Smooth muscle cell of the brain vasculature (primary cell): ENCODE results near the gene MEF2B.
"Not testable (repeated sequence)": the region's sequence is repeated elsewhere in the genome, so short reads cannot be mapped to it uniquely, and the experiment has no call there.

Experiments
- DNase-seq: peaks from one replicate; pipeline ENCODE4 v3.0.0-alpha.2; 2012; ENCODE audit warnings: low read depth, low spot score

The MEF2B gene

GRCh38 chr19:19155495-19156219 lies 14.4 kb downstream of the MEF2B start:
- no peak for DNase-seq

GRCh38 chr19:19154768-19155494 lies 15.1 kb downstream of the MEF2B start:
- DNase-seq = no peak

- no peak for DNase-seq
These were observed 17.2 kb downstream of the MEF2B start for GRCh38 chr19:19152668-19153384.

- DNase-seq = no peak
These were observed 18.6 kb downstream of the MEF2B start for GRCh38 chr19:19151418-19151817.

- DNase-seq = no peak
These were observed 20.6 kb downstream of the MEF2B start for GRCh38 chr19:19149435-19149834.

- not testable (repeated sequence) for DNase-seq
These were observed 21.6 kb downstream of the MEF2B start for GRCh38 chr19:19148504-19148903.

- no peak for DNase-seq
These were observed 22.7 kb downstream of the MEF2B start for GRCh38 chr19:19147344-19147743.

- DNase-seq = no peak
These were observed 23.2 kb downstream of the MEF2B start for GRCh38 chr19:19146865-19147264.

- peak; percentile 18 for DNase-seq
These were observed 24.1 kb downstream of the MEF2B start for GRCh38 chr19:19145684-19146608.

GRCh38 chr19:19145281-19145680 lies 24.8 kb downstream of the MEF2B start:
- DNase-seq = no peak

GRCh38 chr19:19142347-19142746 lies 27.7 kb downstream of the MEF2B start:
- DNase-seq = no peak

GRCh38 chr19:19140476-19140875 lies 29.6 kb downstream of the MEF2B start:
- no peak for DNase-seq

- no peak for DNase-seq
These were observed 30.2 kb downstream of the MEF2B start for GRCh38 chr19:19139876-19140229.

- DNase-seq = peak; percentile 94
These were observed 31.7 kb downstream of the MEF2B start, which contains the start of gene TMEM161A for GRCh38 chr19:19138109-19138981. TSS of gene TMEM161A (minus strand) at chr19:19138478. CDS start at chr19:19138428, 50 bp downstream.

- no peak for DNase-seq
These were observed 32.4 kb downstream of the MEF2B start for GRCh38 chr19:19137556-19138108.

- DNase-seq = not testable (repeated sequence)
These were observed 34.4 kb downstream of the MEF2B start for GRCh38 chr19:19135713-19136112.

- no peak for DNase-seq
These were observed 35.3 kb downstream of the MEF2B start for GRCh38 chr19:19134687-19135158.

- DNase-seq = no peak
These were observed 36.1 kb downstream of the MEF2B start for GRCh38 chr19:19133985-19134384.

- no peak for DNase-seq
These were observed 37.2 kb downstream of the MEF2B start for GRCh38 chr19:19132912-19133311.

GRCh38 chr19:19131989-19132388 lies 38.1 kb downstream of the MEF2B start:
- no peak for DNase-seq
